Measurements from ENCODE around the gene TCF7L1.
A peak's percentile ranks its signal among the peaks of the same experiment; 100 is the strongest.
"Not testable (repeated sequence)": the region's sequence is repeated elsewhere in the genome, so short reads cannot be mapped to it uniquely, and the experiment has no call there.

The TCF7L1 gene

DNA sequence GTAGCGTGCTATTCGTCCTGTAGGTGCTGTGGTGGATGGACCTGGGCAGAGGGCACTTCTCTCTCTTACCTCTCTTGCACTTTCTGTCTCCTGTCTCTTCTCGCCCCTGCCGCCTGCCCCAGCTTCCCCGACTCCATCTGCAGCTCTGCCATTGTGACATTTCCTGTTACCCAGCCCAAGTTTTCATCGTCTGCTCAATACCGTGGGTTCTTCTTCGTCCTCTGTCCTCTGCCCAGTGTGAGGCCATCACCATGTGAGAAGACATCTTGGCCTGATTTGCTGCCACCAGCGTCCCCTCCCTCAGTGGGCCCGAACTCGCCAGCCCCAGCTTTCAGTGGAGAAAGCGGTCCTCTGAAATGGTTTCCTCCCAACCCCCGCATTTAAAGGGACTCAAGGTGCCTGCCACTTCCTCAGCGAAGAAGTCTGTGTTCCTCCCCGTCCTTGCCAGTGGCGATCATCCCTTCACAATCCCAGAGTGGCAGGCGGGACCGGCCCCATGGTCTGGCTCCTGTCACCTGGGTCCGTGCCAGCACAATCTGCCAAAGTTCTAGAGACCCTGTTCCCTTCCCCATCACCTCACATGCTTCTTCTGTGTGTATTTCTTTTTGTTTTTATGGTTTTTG, 176.6 kb downstream of the TCF7L1 start:
- H3K36me3 Mint-ChIP-seq, result peaks cover 41% of the 10 kb centered on the region
- H3K4me1 Mint-ChIP-seq, result peaks cover 55% of the 10 kb centered on the region
- ATAC-seq, result peak; percentile 38
- DNase-seq (ENCODE audit: low spot score in 2 of 2), result no peak
- peak overlapping the region; percentile 71 for H3K4me3 Mint-ChIP-seq
- H3K27ac Mint-ChIP-seq, result peak overlapping the region; percentile 88
- H3K9me3 Mint-ChIP-seq, result no peaks in the 10 kb centered on the region

DNA sequence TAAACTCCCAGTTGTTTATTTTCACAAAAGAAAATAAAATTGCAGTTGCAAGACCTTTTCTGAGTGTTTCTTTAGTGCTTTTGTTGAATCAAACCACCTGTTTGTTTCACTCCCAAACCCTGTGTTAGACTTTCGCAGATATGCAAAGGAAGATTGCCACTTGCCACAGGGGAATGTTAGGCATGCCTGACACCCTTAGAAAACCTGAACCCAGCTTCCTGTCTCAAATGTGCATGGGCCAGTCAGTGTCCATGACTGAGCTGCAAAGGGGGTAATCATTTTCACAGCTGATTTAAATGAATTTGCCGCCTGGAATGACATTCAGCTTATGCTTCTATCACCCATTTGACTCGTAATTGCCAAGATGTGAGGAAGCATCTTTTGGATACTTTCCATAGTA, 177.1 kb downstream of the TCF7L1 start:
- ATAC-seq, result no peak
- DNase-seq (ENCODE audit: low spot score in 2 of 2), result no peak
- no peaks in the 10 kb centered on the region for H3K9me3 Mint-ChIP-seq
- peak overlapping the region; percentile 88 for H3K27ac Mint-ChIP-seq
- H3K4me1 Mint-ChIP-seq, result peaks cover 52% of the 10 kb centered on the region
- H3K36me3 Mint-ChIP-seq, result peaks cover 44% of the 10 kb centered on the region
- peak overlapping the region; percentile 71 for H3K4me3 Mint-ChIP-seq

GRCh38 chr2:85312404-85312803, 179.2 kb downstream of the TCF7L1 start:
- DNase-seq (ENCODE audit: low spot score in 2 of 2) (no peak), ATAC-seq (no peak)
- Mint-ChIP-seq H3K4me1 (peaks cover 44% of the 10 kb centered on the region), H3K9me3 (no peaks in the 10 kb centered on the region), H3K4me3 (no peak overlapping the region), H3K36me3 (peaks cover 63% of the 10 kb centered on the region), H3K27ac (peak overlapping the region; percentile 29)

DNA sequence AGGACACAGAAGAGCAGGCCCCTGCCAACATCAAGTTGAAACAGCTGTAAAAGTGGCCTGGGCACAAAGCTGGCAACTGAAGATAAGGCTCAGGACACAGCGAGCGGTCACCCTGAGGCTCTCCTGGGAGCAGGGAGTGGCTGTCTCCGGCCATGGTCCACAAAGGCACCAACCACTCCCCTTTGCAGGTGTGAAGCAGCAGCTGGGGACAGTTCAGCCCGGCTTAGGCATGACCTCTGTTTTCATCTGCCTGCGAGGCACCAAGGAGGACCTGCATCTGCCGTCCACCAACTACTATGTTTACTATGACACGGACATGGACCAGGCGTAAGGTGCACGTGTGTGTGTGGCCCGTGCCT, 181.7 kb downstream of the TCF7L1 start:
- ATAC-seq, result no peak
- H3K4me3 Mint-ChIP-seq, result no peak overlapping the region
- H3K36me3 Mint-ChIP-seq, result peaks cover 79% of the 10 kb centered on the region
- H3K27ac Mint-ChIP-seq, result peak overlapping the region; percentile 79
- H3K4me1 Mint-ChIP-seq, result peaks cover 43% of the 10 kb centered on the region
- H3K9me3 Mint-ChIP-seq, result no peaks in the 10 kb centered on the region
- no peak for DNase-seq (ENCODE audit: low spot score in 2 of 2)

GRCh38 chr2:85315921-85316320, 182.7 kb downstream of the TCF7L1 start:
- not testable (repeated sequence) for H3K4me3 Mint-ChIP-seq, H3K27ac Mint-ChIP-seq

GRCh38 chr2:85318222-85319074, 185.3 kb downstream of the TCF7L1 start:
- Mint-ChIP-seq H3K27ac (peak overlapping the region; percentile 3), H3K4me1 (peaks cover 67% of the 10 kb centered on the region), H3K9me3 (no peaks in the 10 kb centered on the region), H3K4me3 (peak overlapping the region; percentile 9), H3K36me3 (peaks cover 100% of the 10 kb centered on the region)
- DNase-seq (ENCODE audit: low spot score in 2 of 2) (peak in 1 of 2 donors; percentile 61), ATAC-seq (peak; percentile 95)

More at GRCh38 chr2:85315921-85316320, 182.7 kb downstream of the TCF7L1 start:
- not testable (repeated sequence) for DNase-seq (ENCODE audit: low spot score in 2 of 2); ATAC-seq; H3K9me3 Mint-ChIP-seq
- Mint-ChIP-seq H3K4me1 (peaks cover 48% of the 10 kb centered on the region), H3K36me3 (peaks cover 84% of the 10 kb centered on the region)

DNA sequence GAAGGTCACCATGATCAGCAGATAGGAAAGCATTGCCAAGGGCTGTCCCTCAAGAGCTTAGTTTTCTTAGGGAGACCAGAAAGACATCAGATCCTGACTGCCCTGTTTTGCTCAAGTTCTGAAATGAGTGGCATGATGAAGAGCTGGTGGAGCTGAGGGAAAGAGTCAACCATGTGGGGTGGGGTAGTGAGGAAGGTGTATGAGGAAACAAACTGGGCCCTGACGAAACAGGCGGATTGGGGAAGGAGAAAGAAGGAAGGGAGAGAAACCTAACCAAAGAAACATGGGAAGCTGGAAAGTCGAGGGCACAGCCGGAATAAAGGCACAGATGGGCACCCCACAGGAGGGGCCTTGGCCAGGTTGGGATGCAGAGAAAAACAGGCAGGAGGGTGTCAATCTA, 186.6 kb downstream of the TCF7L1 start:
- no peak for ATAC-seq
- DNase-seq (ENCODE audit: low spot score in 2 of 2), result no peak
- Mint-ChIP-seq H3K4me1 (peaks cover 68% of the 10 kb centered on the region), H3K27ac (peak overlapping the region; percentile 3), H3K9me3 (no peaks in the 10 kb centered on the region), H3K4me3 (peak overlapping the region; percentile 9), H3K36me3 (peaks cover 100% of the 10 kb centered on the region)

- Mint-ChIP-seq H3K27ac (peak overlapping the region; percentile 96), H3K9me3 (no peaks in the 10 kb centered on the region), H3K4me3 (peak overlapping the region; percentile 99), H3K36me3 (peaks cover 100% of the 10 kb centered on the region), H3K4me1 (peaks cover 70% of the 10 kb centered on the region)
- ATAC-seq, result no peak
- DNase-seq (ENCODE audit: low spot score in 2 of 2), result no peak
These were observed 190.3 kb downstream of the TCF7L1 start for GRCh38 chr2:85323351-85323987.

GRCh38 chr2:85323988-85324367, 190.8 kb downstream of the TCF7L1 start:
- DNase-seq (ENCODE audit: low spot score in 2 of 2); H3K9me3 Mint-ChIP-seq; ATAC-seq: not testable (repeated sequence)
- peak overlapping the region; percentile 99 for H3K4me3 Mint-ChIP-seq
- peaks cover 99% of the 10 kb centered on the region for H3K36me3 Mint-ChIP-seq
- H3K4me1 Mint-ChIP-seq, result peaks cover 70% of the 10 kb centered on the region
- H3K27ac Mint-ChIP-seq, result peak overlapping the region; percentile 96

- H3K4me3 Mint-ChIP-seq, result peak overlapping the region; percentile 99
- DNase-seq (ENCODE audit: low spot score in 2 of 2) (no peak), ATAC-seq (no peak)
- H3K27ac Mint-ChIP-seq, result peak overlapping the region; percentile 96
- H3K9me3 Mint-ChIP-seq, result no peaks in the 10 kb centered on the region
- peaks cover 91% of the 10 kb centered on the region for H3K36me3 Mint-ChIP-seq
- H3K4me1 Mint-ChIP-seq, result peaks cover 69% of the 10 kb centered on the region
These were observed 191.7 kb downstream of the TCF7L1 start for GRCh38 chr2:85324639-85325465.

DNA sequence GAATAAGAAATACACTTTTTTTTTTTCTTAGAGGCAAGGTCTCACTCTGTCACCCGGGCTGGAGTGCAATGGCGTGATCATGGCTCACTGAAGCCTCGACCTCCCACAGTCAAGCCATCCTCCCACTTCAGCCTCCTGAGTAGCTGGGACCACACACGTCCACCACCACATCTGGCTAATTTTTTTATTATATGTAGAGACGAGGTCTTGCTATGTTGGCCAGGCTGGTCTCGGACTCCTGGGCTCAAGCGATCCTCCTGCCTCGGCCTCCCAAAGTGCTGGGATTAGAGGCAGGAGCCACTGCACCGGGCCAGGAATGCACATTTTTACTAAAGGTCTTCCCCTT, 192.2 kb downstream of the TCF7L1 start:
- ATAC-seq (no peak), DNase-seq (ENCODE audit: low spot score in 2 of 2) (no peak)
- Mint-ChIP-seq H3K9me3 (no peaks in the 10 kb centered on the region), H3K27ac (peak overlapping the region; percentile 96), H3K36me3 (peaks cover 85% of the 10 kb centered on the region), H3K4me1 (peaks cover 64% of the 10 kb centered on the region), H3K4me3 (peak overlapping the region; percentile 99)

- peak overlapping the region; percentile 99 for H3K4me3 Mint-ChIP-seq
- H3K4me1 Mint-ChIP-seq, result peaks cover 66% of the 10 kb centered on the region
- ATAC-seq (peak; percentile 45), DNase-seq (ENCODE audit: low spot score in 2 of 2) (peak; percentile 24 to 77)
- H3K36me3 Mint-ChIP-seq, result peaks cover 73% of the 10 kb centered on the region
- H3K9me3 Mint-ChIP-seq, result no peaks in the 10 kb centered on the region
- peak overlapping the region; percentile 96 for H3K27ac Mint-ChIP-seq
These were observed 193.4 kb downstream of the TCF7L1 start for GRCh38 chr2:85326406-85327159.

- peaks cover 66% of the 10 kb centered on the region for H3K4me1 Mint-ChIP-seq
These were observed 194.1 kb downstream of the TCF7L1 start for GRCh38 chr2:85327160-85327821.

More at GRCh38 chr2:85327160-85327821, 194.1 kb downstream of the TCF7L1 start:
- peak; percentile 50 for ATAC-seq
- Mint-ChIP-seq H3K4me3 (peak overlapping the region; percentile 99), H3K27ac (peak overlapping the region; percentile 96), H3K9me3 (no peaks in the 10 kb centered on the region), H3K36me3 (peaks cover 66% of the 10 kb centered on the region)
- DNase-seq (ENCODE audit: low spot score in 2 of 2), result peak; percentile 32 to 79
